Spinal cord (tissue), 10 donors: Measurements from ENCODE around the gene PHTF1. TPM values are rescaled to one million over a fixed set of nuclear protein-coding genes. Genes with fewer than 3 reads are reported as not detected.
A peak's percentile ranks its signal among the peaks of the same experiment; 100 is the strongest.

Experiments used
- DNase-seq, 6 donors: peaks; one replicate each; pipeline versions ENCODE4 v3.0.0 to v3.0.0-alpha.2; 2013 to 2015; ENCODE audit warnings: low spot score in 6 of 6, low read depth in 4 of 6
- H3K27ac ChIP-seq: one replicate; pipeline ENCODE4 v1.5.1; 2013; ENCODE audit warnings: low read depth, low read length, control low read depth
- H3K27me3 ChIP-seq: one replicate; pipeline ENCODE4 v1.6.1; 2013; ENCODE audit warnings: low read length; ENCODE audit not compliant: control insufficient read depth, insufficient read depth
- H3K36me3 ChIP-seq: one replicate; pipeline ENCODE4 v1.6.1; 2013; ENCODE audit warnings: low read length; ENCODE audit not compliant: control insufficient read depth, insufficient read depth
- H3K4me1 ChIP-seq: one replicate; pipeline ENCODE4 v1.6.1; 2013; ENCODE audit warnings: low read length; ENCODE audit not compliant: control insufficient read depth, insufficient read depth
- H3K4me3 ChIP-seq: one replicate; pipeline ENCODE4 v1.5.1; 2013; ENCODE audit warnings: low read depth, low read length, control low read depth
- H3K9me3 ChIP-seq: one replicate; pipeline ENCODE4 v1.6.1; 2013; ENCODE audit warnings: low read length; ENCODE audit not compliant: control insufficient read depth, insufficient read depth
- WGBS: methylation state at CpG from one replicate; pipeline ENCODE4 v1.1.5; 2013; ENCODE audit warnings: missing lambda C conversion rate; ENCODE audit not compliant: insufficient coverage; 5-methylcytosine and 5-hydroxymethylcytosine counted together
- polyA plus RNA-seq, 2 donors: library from polyadenylated mRNA; unstranded; fragments of 120-200 nt; gene quantifications; one replicate each; pipeline ENCODE4 v1.2.1, GENCODE V29; 2013; ENCODE audit not compliant: insufficient read length in 2 of 2
- total RNA-seq, 2 donors: library from RNA; depleted of rRNA in 1 of 2; stranded (reverse); fragments of 120-200 nt in 1 of 2; fragments of >200 nt in 1 of 2; gene quantifications; one replicate each; pipeline versions ENCODE4 v1.2.3 to v1.2.4, GENCODE V29; 2013 to 2014
- donor health status: healthy.

Gene PHTF1
- total and polyA plus RNA-seq, 4 donors, result 24.8 to 28.5 (median 25.6) TPM

DNA sequence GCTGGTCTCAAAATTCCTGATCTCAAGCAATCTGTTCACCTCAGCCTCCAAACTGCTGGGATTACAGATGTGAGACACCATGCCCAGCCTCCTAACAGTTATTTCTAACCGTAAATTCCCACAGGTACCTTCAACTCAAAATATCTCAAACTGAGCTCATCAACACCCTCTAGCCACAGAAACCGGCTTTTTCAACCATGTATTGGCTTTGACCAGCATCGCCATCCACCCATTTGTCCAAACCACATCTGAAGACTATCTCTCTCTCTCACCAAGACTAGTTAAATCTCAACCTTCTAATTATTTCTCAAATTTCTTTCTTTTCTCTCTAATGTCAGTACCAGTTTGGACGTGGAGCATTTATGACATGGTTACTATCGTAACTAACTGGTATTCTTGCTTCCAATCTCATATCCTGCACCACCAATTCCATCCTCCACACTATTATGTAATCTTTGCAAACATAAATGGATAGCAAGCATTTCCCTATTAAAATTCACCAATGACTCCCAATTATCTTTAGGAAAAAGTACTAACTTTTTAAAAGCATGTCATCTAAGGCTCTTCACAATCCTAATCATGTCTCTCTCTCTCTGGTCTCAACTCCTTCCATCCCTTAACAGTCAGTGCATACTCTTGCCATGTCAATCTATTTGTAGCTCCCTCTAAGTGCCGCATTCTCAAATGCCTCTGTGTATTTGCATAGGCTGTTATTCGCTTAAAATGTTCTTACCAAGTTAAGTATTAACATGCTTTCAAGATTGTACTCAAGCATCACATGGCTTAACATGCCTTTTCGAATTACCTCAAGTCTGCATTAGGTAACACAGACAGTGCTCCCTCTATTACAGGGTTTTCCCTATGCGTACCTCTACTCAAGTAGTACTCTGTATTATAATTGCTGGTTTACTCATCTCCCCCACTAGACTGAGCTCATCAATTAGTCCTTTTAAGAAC lies 34.9 kb upstream of the PHTF1 start:
- H3K4me3 ChIP-seq, result no peak overlapping the region
- H3K36me3 ChIP-seq, result peaks cover 3% of the 10 kb centered on the region
- DNase-seq, result no peak
- WGBS, result 96% methylated on average over 8 of the region's 9 CpGs
- H3K27me3 ChIP-seq, result no peaks in the 10 kb centered on the region
- no peaks in the 10 kb centered on the region for H3K4me1 ChIP-seq
- no peak overlapping the region for H3K27ac ChIP-seq
- H3K9me3 ChIP-seq, result no peaks in the 10 kb centered on the region

DNA sequence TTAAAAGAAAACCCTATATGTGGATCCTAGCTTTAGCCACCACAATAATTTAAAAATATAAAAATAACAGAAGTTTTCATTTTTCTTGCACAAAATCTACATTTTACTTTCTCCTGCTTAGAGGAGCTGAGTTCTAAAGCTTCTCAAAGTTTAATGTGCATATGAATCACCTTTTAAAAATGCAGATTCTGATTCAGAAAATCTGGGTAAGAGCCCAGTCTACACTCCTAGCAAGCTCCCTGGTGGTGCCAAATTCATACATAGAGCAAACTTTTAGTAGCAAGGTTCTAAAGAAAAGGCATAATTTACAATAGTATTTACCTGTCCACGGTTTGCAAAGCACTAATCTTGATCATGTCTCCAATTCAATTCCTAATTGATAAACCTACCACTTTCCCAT lies 33.7 kb upstream of the PHTF1 start:
- Histone ChIP-seq H3K27me3 (no peaks in the 10 kb centered on the region), H3K4me3 (no peak overlapping the region), H3K36me3 (peaks cover 5% of the 10 kb centered on the region), H3K4me1 (no peaks in the 10 kb centered on the region), H3K27ac (no peak overlapping the region), H3K9me3 (no peaks in the 10 kb centered on the region)
- 90% methylated on average over 1 of the region's 1 CpG for WGBS
- no peak for DNase-seq

DNA sequence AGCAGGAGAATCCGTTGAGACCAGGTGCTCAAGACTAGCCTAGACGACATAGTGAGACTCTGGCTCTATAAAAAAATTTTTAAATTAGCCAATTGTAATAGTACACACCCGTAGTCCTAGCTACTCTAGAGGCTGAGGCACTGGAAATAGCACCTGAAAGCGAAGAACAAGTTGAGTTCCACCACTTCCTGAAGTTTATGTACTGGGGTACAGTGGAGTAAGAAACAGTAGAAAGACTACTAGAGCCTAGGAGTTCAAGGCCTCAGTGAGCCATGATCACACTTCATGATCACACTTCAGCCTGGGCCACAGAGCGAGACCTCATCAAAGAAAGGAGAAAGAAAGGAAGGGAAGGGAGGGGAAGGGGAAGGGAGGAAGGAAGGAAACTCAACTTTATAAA lies 33.2 kb upstream of the PHTF1 start:
- 90% methylated on average over 2 of the region's 5 CpGs for WGBS
- no peaks in the 10 kb centered on the region for H3K4me1 ChIP-seq
- H3K9me3 ChIP-seq, result no peaks in the 10 kb centered on the region
- DNase-seq, result no peak
- peaks cover 5% of the 10 kb centered on the region for H3K36me3 ChIP-seq
- no peaks in the 10 kb centered on the region for H3K27me3 ChIP-seq
- no peak overlapping the region for H3K27ac ChIP-seq
- no peak overlapping the region for H3K4me3 ChIP-seq

DNA sequence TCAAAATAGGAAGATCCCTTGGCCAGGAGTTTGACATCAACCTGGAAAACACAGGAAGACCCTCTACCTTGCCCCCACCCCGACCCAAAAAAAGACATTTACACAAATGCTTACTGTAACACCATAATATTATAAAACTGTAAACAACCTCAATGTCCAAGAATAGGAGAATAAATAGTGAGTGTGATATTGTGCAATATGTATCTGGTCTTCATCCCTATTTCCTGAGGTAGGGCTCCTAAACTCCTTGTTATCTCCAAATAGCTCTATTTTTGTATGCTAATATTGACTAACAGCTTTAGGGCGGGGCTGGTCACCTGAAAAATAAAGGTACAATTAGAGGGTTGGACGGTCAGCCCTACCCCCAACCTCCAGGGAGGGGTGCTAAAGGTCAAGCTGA lies 29.5 kb upstream of the PHTF1 start:
- H3K9me3 ChIP-seq, result no peaks in the 10 kb centered on the region
- no peak overlapping the region for H3K4me3 ChIP-seq
- DNase-seq, result no peak
- no peaks in the 10 kb centered on the region for H3K4me1 ChIP-seq
- WGBS, result no CpG with 5 or more reads among the region's 3 CpGs
- H3K27me3 ChIP-seq, result no peaks in the 10 kb centered on the region
- peaks cover 5% of the 10 kb centered on the region for H3K36me3 ChIP-seq
- no peak overlapping the region for H3K27ac ChIP-seq

- WGBS, result no CpG with 5 or more reads among the region's 3 CpGs
- no peaks in the 10 kb centered on the region for H3K27me3 ChIP-seq
- H3K4me1 ChIP-seq, result no peaks in the 10 kb centered on the region
- H3K36me3 ChIP-seq, result peaks cover 5% of the 10 kb centered on the region
- H3K27ac ChIP-seq, result no peak overlapping the region
- no peak overlapping the region for H3K4me3 ChIP-seq
- no peak for DNase-seq
- H3K9me3 ChIP-seq, result no peaks in the 10 kb centered on the region
Observed at GRCh38 chr1:113787663-113788062, 28.4 kb upstream of the PHTF1 start.

DNA sequence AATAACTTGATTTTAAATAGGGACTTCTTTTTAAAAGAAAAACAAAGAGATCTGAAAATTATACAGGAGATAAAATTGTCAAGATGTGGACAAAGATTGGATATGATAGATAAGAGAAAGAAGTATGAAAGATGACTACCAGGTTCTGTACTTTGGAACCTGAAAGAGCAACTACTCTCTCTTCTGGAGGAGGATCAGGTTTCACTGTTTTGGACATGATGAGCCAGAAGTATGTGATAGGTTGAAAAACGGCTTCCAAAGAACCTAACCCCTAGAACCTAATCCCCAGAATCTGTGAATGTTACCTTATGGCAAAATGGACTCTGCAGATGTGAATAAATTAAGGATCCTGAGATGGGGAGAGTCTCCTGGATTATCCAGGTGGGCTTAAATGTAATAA lies 26.8 kb upstream of the PHTF1 start:
- DNase-seq, result no peak
- Histone ChIP-seq H3K27me3 (no peaks in the 10 kb centered on the region), H3K4me1 (no peaks in the 10 kb centered on the region), H3K36me3 (peaks cover 5% of the 10 kb centered on the region), H3K9me3 (no peaks in the 10 kb centered on the region), H3K4me3 (no peak overlapping the region), H3K27ac (no peak overlapping the region)
- no CpG with 5 or more reads among the region's 1 CpG for WGBS

- no peak overlapping the region for H3K4me3 ChIP-seq
- H3K27ac ChIP-seq, result no peak overlapping the region
- H3K27me3 ChIP-seq, result no peaks in the 10 kb centered on the region
- DNase-seq, result no peak
- H3K4me1 ChIP-seq, result no peaks in the 10 kb centered on the region
- peaks cover 3% of the 10 kb centered on the region for H3K36me3 ChIP-seq
- H3K9me3 ChIP-seq, result no peaks in the 10 kb centered on the region
- WGBS, result 79% methylated on average over 3 of the region's 5 CpGs
Observed at GRCh38 chr1:113784104-113784779, 25.0 kb upstream of the PHTF1 start.

GRCh38 chr1:113783254-113784103 lies 24.2 kb upstream of the PHTF1 start:
- Histone ChIP-seq H3K27ac (no peak overlapping the region), H3K4me3 (no peak overlapping the region), H3K36me3 (no peaks in the 10 kb centered on the region), H3K4me1 (no peaks in the 10 kb centered on the region), H3K9me3 (no peaks in the 10 kb centered on the region), H3K27me3 (no peaks in the 10 kb centered on the region)
- DNase-seq, result peak in 1 of 6 donors; percentile 62
- 55% methylated on average over 3 of the region's 4 CpGs for WGBS

- no peaks in the 10 kb centered on the region for H3K9me3 ChIP-seq
- no peaks in the 10 kb centered on the region for H3K4me1 ChIP-seq
- no peak overlapping the region for H3K4me3 ChIP-seq
- no peaks in the 10 kb centered on the region for H3K36me3 ChIP-seq
- no peak for DNase-seq
- no peak overlapping the region for H3K27ac ChIP-seq
- WGBS, result no CpG with 5 or more reads among the region's 2 CpGs
- H3K27me3 ChIP-seq, result no peaks in the 10 kb centered on the region
Observed at GRCh38 chr1:113782406-113782805, 23.1 kb upstream of the PHTF1 start.
